SK-N-SH (cell line): Measurements from ENCODE around the gene TFF3.

ENCODE experiments used
- NFIC ChIP-seq: IDR thresholded peaks from 2 replicates; pipeline ENCODE4 v1.4.0; 2012; ENCODE audit warnings: borderline replicate concordance
- RAD21 ChIP-seq: IDR thresholded peaks from 2 replicates; pipeline ENCODE4 v1.6.1; 2012; ENCODE audit warnings: mild to moderate bottlenecking, low read length
- RFX5 ChIP-seq: IDR thresholded peaks from 2 replicates; pipeline ENCODE4 v1.6.1; 2012; ENCODE audit warnings: mild to moderate bottlenecking, improper control_type of control experiment, low read length
- SIN3A ChIP-seq: IDR thresholded peaks from 2 replicates; pipeline ENCODE4 v1.6.1; 2012; ENCODE audit warnings: low read depth, mild to moderate bottlenecking, low read length, moderate library complexity, borderline replicate concordance
- TAF1 ChIP-seq: IDR thresholded peaks from 2 replicates; pipeline ENCODE4 v1.6.1; 2012; ENCODE audit warnings: low read depth, mild to moderate bottlenecking, low read length, moderate library complexity, borderline replicate concordance
- TEAD4 ChIP-seq: IDR thresholded peaks from 2 replicates; pipeline ENCODE4 v1.4.0; 2012; ENCODE audit warnings: mild to moderate bottlenecking, borderline replicate concordance; ENCODE audit not compliant: insufficient read depth
- TF ChIP-seq, protein P1 (sequence below): IDR thresholded peaks from 2 replicates; pipeline ENCODE4; 2012
- TF ChIP-seq, protein P2 (sequence below): fragments of 200-600 bp; sonication (generic); IDR thresholded peaks from 2 replicates; pipeline ENCODE4 v1.6.1; 2017; ENCODE audit warnings: antibody characterized with exemption, mild to moderate bottlenecking, moderate library complexity
- TF ChIP-seq, protein P3 (sequence below): IDR thresholded peaks from 2 replicates; pipeline ENCODE4 v1.6.1; 2012; ENCODE audit warnings: mild to moderate bottlenecking, low read depth, low read length, moderate library complexity
- TF ChIP-seq, protein P4 (sequence below): IDR thresholded peaks from 2 replicates; pipeline ENCODE4 v1.4.0; 2012; ENCODE audit warnings: low read depth

DNA sequence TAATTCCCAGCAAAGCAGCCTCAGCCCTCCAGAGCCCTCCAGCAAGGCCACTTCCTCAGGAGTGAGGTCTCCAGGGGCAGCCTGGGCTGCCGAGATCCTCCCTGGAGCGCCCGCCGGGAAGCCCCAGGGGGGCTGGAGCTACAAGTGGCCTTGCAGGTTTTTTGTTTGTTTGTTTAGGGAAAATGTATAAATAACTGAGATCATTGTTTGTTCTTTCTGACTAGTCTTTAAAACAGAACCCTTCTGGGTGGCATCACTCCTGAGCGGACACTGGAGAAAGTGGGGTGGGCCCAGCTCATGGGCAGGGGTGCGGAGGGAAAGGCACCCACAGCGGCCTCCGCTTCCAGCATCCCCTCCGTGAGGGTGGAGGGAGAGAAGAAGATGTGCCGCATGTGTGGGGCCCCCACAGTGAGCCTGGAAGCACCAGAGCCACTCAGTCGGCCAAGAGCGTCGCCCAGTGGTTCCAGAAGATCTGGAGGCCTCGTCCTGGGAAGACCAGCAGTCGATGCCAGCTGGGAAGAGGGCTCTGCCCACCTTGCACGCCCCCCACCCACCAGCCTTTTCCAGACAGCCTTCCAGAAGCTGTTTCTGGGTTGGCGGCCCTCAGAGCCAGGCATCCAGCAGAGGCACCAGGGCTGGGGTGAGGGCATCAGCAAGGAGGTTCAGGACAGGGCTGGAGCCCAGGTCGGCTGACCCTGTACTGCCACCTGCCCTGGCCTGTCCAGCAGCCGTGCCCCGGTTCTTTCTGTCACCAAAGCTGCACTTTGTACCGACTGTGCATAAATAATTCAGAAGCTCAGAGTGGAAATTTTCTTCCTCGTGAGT, 34.6 kb downstream of the TFF3 start:
- TF ChIP-seq NFIC (no peak), RFX5 (no peak), TEAD4 (no peak), RAD21 (no peak), SIN3A (no peak), TAF1 (no peak)
- TF ChIP-seq, protein P1, sequence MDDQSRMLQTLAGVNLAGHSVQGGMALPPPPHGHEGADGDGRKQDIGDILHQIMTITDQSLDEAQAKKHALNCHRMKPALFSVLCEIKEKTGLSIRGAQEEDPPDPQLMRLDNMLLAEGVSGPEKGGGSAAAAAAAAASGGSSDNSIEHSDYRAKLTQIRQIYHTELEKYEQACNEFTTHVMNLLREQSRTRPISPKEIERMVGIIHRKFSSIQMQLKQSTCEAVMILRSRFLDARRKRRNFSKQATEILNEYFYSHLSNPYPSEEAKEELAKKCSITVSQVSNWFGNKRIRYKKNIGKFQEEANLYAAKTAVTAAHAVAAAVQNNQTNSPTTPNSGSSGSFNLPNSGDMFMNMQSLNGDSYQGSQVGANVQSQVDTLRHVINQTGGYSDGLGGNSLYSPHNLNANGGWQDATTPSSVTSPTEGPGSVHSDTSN: no peak
- TF ChIP-seq, protein P2, sequence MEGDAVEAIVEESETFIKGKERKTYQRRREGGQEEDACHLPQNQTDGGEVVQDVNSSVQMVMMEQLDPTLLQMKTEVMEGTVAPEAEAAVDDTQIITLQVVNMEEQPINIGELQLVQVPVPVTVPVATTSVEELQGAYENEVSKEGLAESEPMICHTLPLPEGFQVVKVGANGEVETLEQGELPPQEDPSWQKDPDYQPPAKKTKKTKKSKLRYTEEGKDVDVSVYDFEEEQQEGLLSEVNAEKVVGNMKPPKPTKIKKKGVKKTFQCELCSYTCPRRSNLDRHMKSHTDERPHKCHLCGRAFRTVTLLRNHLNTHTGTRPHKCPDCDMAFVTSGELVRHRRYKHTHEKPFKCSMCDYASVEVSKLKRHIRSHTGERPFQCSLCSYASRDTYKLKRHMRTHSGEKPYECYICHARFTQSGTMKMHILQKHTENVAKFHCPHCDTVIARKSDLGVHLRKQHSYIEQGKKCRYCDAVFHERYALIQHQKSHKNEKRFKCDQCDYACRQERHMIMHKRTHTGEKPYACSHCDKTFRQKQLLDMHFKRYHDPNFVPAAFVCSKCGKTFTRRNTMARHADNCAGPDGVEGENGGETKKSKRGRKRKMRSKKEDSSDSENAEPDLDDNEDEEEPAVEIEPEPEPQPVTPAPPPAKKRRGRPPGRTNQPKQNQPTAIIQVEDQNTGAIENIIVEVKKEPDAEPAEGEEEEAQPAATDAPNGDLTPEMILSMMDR: no peak
- TF ChIP-seq, protein P3, sequence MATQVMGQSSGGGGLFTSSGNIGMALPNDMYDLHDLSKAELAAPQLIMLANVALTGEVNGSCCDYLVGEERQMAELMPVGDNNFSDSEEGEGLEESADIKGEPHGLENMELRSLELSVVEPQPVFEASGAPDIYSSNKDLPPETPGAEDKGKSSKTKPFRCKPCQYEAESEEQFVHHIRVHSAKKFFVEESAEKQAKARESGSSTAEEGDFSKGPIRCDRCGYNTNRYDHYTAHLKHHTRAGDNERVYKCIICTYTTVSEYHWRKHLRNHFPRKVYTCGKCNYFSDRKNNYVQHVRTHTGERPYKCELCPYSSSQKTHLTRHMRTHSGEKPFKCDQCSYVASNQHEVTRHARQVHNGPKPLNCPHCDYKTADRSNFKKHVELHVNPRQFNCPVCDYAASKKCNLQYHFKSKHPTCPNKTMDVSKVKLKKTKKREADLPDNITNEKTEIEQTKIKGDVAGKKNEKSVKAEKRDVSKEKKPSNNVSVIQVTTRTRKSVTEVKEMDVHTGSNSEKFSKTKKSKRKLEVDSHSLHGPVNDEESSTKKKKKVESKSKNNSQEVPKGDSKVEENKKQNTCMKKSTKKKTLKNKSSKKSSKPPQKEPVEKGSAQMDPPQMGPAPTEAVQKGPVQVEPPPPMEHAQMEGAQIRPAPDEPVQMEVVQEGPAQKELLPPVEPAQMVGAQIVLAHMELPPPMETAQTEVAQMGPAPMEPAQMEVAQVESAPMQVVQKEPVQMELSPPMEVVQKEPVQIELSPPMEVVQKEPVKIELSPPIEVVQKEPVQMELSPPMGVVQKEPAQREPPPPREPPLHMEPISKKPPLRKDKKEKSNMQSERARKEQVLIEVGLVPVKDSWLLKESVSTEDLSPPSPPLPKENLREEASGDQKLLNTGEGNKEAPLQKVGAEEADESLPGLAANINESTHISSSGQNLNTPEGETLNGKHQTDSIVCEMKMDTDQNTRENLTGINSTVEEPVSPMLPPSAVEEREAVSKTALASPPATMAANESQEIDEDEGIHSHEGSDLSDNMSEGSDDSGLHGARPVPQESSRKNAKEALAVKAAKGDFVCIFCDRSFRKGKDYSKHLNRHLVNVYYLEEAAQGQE: no peak
- TF ChIP-seq, protein P4, sequence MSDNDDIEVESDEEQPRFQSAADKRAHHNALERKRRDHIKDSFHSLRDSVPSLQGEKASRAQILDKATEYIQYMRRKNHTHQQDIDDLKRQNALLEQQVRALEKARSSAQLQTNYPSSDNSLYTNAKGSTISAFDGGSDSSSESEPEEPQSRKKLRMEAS: no peak
